ENCODE measurements around the gene GNA12. TPM values are rescaled to one million over a fixed set of nuclear protein-coding genes. Genes with fewer than 3 reads are reported as not detected.
"Not testable (repeated sequence)": the region's sequence is repeated elsewhere in the genome, so short reads cannot be mapped to it uniquely, and the experiment has no call there.

Gene GNA12
- total RNA-seq, 1 experiment from 2014 or later, result 35.5 TPM

- ChIA-PET POLR2A (ENCODE audit: low non-redundant PET) (no interaction called here), CTCF (no interaction called here)
- BruUV-seq (replicated peaks), result no TSS peak
- H3K4me3 ChIP-seq (ENCODE audit: low read depth, low read length, poor library complexity, severe bottlenecking), result no peak overlapping the region
- H3K4me1 ChIP-seq (ENCODE audit: insufficient read depth, low read length, poor library complexity, severe bottlenecking), result no peaks in the 10 kb centered on the region
- no peak overlapping the region for H3K27ac ChIP-seq (ENCODE audit: low read depth, low read length, poor library complexity, severe bottlenecking)
- TF ChIP-seq CTCF (conservative IDR thresholded peaks at IDR 0.05; ENCODE audit: low read depth, low read length) (no peak), EZH2 (IDR thresholded peaks at IDR 0.05; ENCODE audit: borderline replicate concordance, low read depth, low read length, poor library complexity, severe bottlenecking) (no peak)
- H3K9me3 ChIP-seq (ENCODE audit: low read depth, low read length, poor library complexity, severe bottlenecking), result no peaks in the 10 kb centered on the region
- intact Hi-C loops (cut with micrococcal nuclease; ENCODE audit: unreplicated experiment), result no loop called here
- no peaks in the 10 kb centered on the region for H3K36me3 ChIP-seq (ENCODE audit: insufficient read depth, low read length, poor library complexity, severe bottlenecking)
- no peaks in the 10 kb centered on the region for H3K27me3 ChIP-seq (replicated peaks; ENCODE audit: insufficient read depth, low read depth, low read length, poor library complexity)
- DNase-seq (ENCODE audit: low spot score), result no peak
Measured at GRCh38 chr7:2856388-2857169, 12.5 kb upstream of the GNA12 start.

- Histone ChIP-seq H3K4me1 (ENCODE audit: insufficient read depth, low read length, poor library complexity, severe bottlenecking) (no peaks in the 10 kb centered on the region), H3K27me3 (replicated peaks; ENCODE audit: insufficient read depth, low read depth, low read length, poor library complexity) (no peaks in the 10 kb centered on the region), H3K9me3 (ENCODE audit: low read depth, low read length, poor library complexity, severe bottlenecking) (no peaks in the 10 kb centered on the region), H3K4me3 (ENCODE audit: low read depth, low read length, poor library complexity, severe bottlenecking) (no peak overlapping the region), H3K36me3 (ENCODE audit: insufficient read depth, low read length, poor library complexity, severe bottlenecking) (no peaks in the 10 kb centered on the region), H3K27ac (ENCODE audit: low read depth, low read length, poor library complexity, severe bottlenecking) (no peak overlapping the region)
- CTCF ChIA-PET, result interaction anchor here (0.7 kb wide), 2 partner anchors 32 to 1621 kb away, joined by 4 to 6 read pairs; no protein-coding TSS in a partner anchor
- intact Hi-C loops (cut with micrococcal nuclease; ENCODE audit: unreplicated experiment), result no loop called here
- POLR2A ChIA-PET (ENCODE audit: low non-redundant PET), result interaction anchor here (0.5 kb wide), 1 partner anchor 45 kb away, joined by 6 read pairs; no protein-coding TSS in a partner anchor
- no TSS peak for BruUV-seq (replicated peaks)
- TF ChIP-seq EZH2 (IDR thresholded peaks at IDR 0.05; ENCODE audit: borderline replicate concordance, low read depth, low read length, poor library complexity, severe bottlenecking), result no peak
- no peak for TF ChIP-seq CTCF (conservative IDR thresholded peaks at IDR 0.05; ENCODE audit: low read depth, low read length)
- DNase-seq (ENCODE audit: low spot score), result no peak
Measured at GRCh38 chr7:2855386-2855785, 11.3 kb upstream of the GNA12 start.

- intact Hi-C loops (cut with micrococcal nuclease; ENCODE audit: unreplicated experiment); H3K36me3 ChIP-seq (ENCODE audit: insufficient read depth, low read length, poor library complexity, severe bottlenecking); H3K27me3 ChIP-seq (replicated peaks; ENCODE audit: insufficient read depth, low read depth, low read length, poor library complexity); POLR2A ChIA-PET (ENCODE audit: low non-redundant PET); H3K27ac ChIP-seq (ENCODE audit: low read depth, low read length, poor library complexity, severe bottlenecking); H3K9me3 ChIP-seq (ENCODE audit: low read depth, low read length, poor library complexity, severe bottlenecking); H3K4me1 ChIP-seq (ENCODE audit: insufficient read depth, low read length, poor library complexity, severe bottlenecking); CTCF ChIA-PET; DNase-seq (ENCODE audit: low spot score); H3K4me3 ChIP-seq (ENCODE audit: low read depth, low read length, poor library complexity, severe bottlenecking); BruUV-seq (replicated peaks): not testable (repeated sequence)
Measured at GRCh38 chr7:2853552-2853951, 9.4 kb upstream of the GNA12 start.

GRCh38 chr7:2853147-2853546, 9.0 kb upstream of the GNA12 start:
- TF ChIP-seq CTCF (conservative IDR thresholded peaks at IDR 0.05; ENCODE audit: low read depth, low read length), result no peak
- no peak for TF ChIP-seq EZH2 (IDR thresholded peaks at IDR 0.05; ENCODE audit: borderline replicate concordance, low read depth, low read length, poor library complexity, severe bottlenecking)
- Histone ChIP-seq H3K27me3 (replicated peaks; ENCODE audit: insufficient read depth, low read depth, low read length, poor library complexity) (no peaks in the 10 kb centered on the region), H3K27ac (ENCODE audit: low read depth, low read length, poor library complexity, severe bottlenecking) (no peak overlapping the region), H3K4me1 (ENCODE audit: insufficient read depth, low read length, poor library complexity, severe bottlenecking) (no peaks in the 10 kb centered on the region), H3K4me3 (ENCODE audit: low read depth, low read length, poor library complexity, severe bottlenecking) (no peak overlapping the region), H3K9me3 (ENCODE audit: low read depth, low read length, poor library complexity, severe bottlenecking) (no peaks in the 10 kb centered on the region), H3K36me3 (ENCODE audit: insufficient read depth, low read length, poor library complexity, severe bottlenecking) (no peaks in the 10 kb centered on the region)
- BruUV-seq (replicated peaks), result no TSS peak
- DNase-seq (ENCODE audit: low spot score), result no peak
- intact Hi-C loops (cut with micrococcal nuclease; ENCODE audit: unreplicated experiment), result no loop called here
- CTCF ChIA-PET, result no interaction called here
- POLR2A ChIA-PET (ENCODE audit: low non-redundant PET), result no interaction called here

Data from A673 (cell line).